ENCODE measurements around the gene TTC12.

The TTC12 gene

GRCh38 chr11:113282898-113283437 is 31.4 kb upstream of the TTC12 start:
- DNase-seq (ENCODE audit: low read depth), result no peak
- H3K4me3 ChIP-seq (ENCODE audit: low read depth, low read length), result no peak overlapping the region
- in situ Hi-C loops (cut with HindIII; ENCODE audit: low sequenced_read_pairs), result no loop called here
- TF ChIP-seq CTCF (IDR thresholded peaks at IDR 0.05; ENCODE audit: low read depth, low read length, missing control alignments), result no peak

GRCh38 chr11:113283881-113284280 is 30.5 kb upstream of the TTC12 start:
- no peak for TF ChIP-seq CTCF (IDR thresholded peaks at IDR 0.05; ENCODE audit: low read depth, low read length, missing control alignments)
- DNase-seq (ENCODE audit: low read depth), result no peak
- no peak overlapping the region for H3K4me3 ChIP-seq (ENCODE audit: low read depth, low read length)
- in situ Hi-C loops (cut with HindIII; ENCODE audit: low sequenced_read_pairs), result no loop called here

- in situ Hi-C loops (cut with HindIII; ENCODE audit: low sequenced_read_pairs), result no loop called here
- no peak for TF ChIP-seq CTCF (IDR thresholded peaks at IDR 0.05; ENCODE audit: low read depth, low read length, missing control alignments)
- no peak for DNase-seq (ENCODE audit: low read depth)
- H3K4me3 ChIP-seq (ENCODE audit: low read depth, low read length), result no peak overlapping the region
These were observed 28.4 kb upstream of the TTC12 start for GRCh38 chr11:113286009-113286408.

- in situ Hi-C loops (cut with HindIII; ENCODE audit: low sequenced_read_pairs), result no loop called here
- H3K4me3 ChIP-seq (ENCODE audit: low read depth, low read length), result no peak overlapping the region
- TF ChIP-seq CTCF (IDR thresholded peaks at IDR 0.05; ENCODE audit: low read depth, low read length, missing control alignments), result no peak
- DNase-seq (ENCODE audit: low read depth), result no peak
These were observed 27.6 kb upstream of the TTC12 start for GRCh38 chr11:113286509-113287497.

- H3K4me3 ChIP-seq (ENCODE audit: low read depth, low read length), result no peak overlapping the region
- no peak for TF ChIP-seq CTCF (IDR thresholded peaks at IDR 0.05; ENCODE audit: low read depth, low read length, missing control alignments)
- in situ Hi-C loops (cut with HindIII; ENCODE audit: low sequenced_read_pairs), result no loop called here
- DNase-seq (ENCODE audit: low read depth), result no peak
These were observed 26.6 kb upstream of the TTC12 start for GRCh38 chr11:113287801-113288200.

- TF ChIP-seq CTCF (IDR thresholded peaks at IDR 0.05; ENCODE audit: low read depth, low read length, missing control alignments), result no peak
- in situ Hi-C loops (cut with HindIII; ENCODE audit: low sequenced_read_pairs), result no loop called here
- no peak overlapping the region for H3K4me3 ChIP-seq (ENCODE audit: low read depth, low read length)
- no peak for DNase-seq (ENCODE audit: low read depth)
These were observed 26.0 kb upstream of the TTC12 start for GRCh38 chr11:113288286-113288863.
